B cell (primary cell): ENCODE measurements around the gene DNM2.

ENCODE experiments used
- CTCF ChIP-seq: fragments of 200-600 bp; IDR thresholded peaks from one replicate; pipeline ENCODE4 v1.8.0; 2022; ENCODE audit warnings: antibody characterized with exemption, mild to moderate bottlenecking
- EZH2 ChIP-seq: IDR thresholded peaks from 2 replicates; pipeline ENCODE4 v1.6.1; 2012; ENCODE audit warnings: borderline replicate concordance, low read depth, mild to moderate bottlenecking, moderate library complexity, low read length; ENCODE audit not compliant: insufficient read depth, poor library complexity, severe bottlenecking

GRCh38 chr19:10719466-10719961 is 1.6 kb downstream of the DNM2 start:
- TF ChIP-seq CTCF (no peak), EZH2 (no peak)
